ENCODE data around the gene ALDH4A1.

ALDH4A1 gene

GRCh38 chr1:18878538-18879214, 23.7 kb downstream of the ALDH4A1 start:
- Histone ChIP-seq H4K8ac (ENCODE audit: low read depth, low read length) (no peak overlapping the region), H3K4me1 (ENCODE audit: control insufficient read depth in 1 of 2, insufficient read depth in 2 of 2, low read length in 2 of 2) (no peaks in the 10 kb centered on the region), H3K4ac (ENCODE audit: low read depth, low read length) (no peak overlapping the region), H2AK5ac (ENCODE audit: low read length) (no peak overlapping the region), H2BK12ac (ENCODE audit: low read length) (no peak overlapping the region), H3K27ac (ENCODE audit: low read depth, low read length) (no peak overlapping the region), H3K23ac (ENCODE audit: low read length) (no peak overlapping the region), H3K14ac (ENCODE audit: low read length) (no peak overlapping the region), H3K79me1 (ENCODE audit: low read length) (no peaks in the 10 kb centered on the region), H3K4me3 (ENCODE audit: low read depth, low read length) (no peak overlapping the region), H2AFZ (ENCODE audit: insufficient read depth, low read length, poor library complexity) (no peak overlapping the region), H3K27me3 (ENCODE audit: insufficient read depth, low read length) (no peaks in the 10 kb centered on the region), H3K9ac (ENCODE audit: low read length) (no peak overlapping the region), H2BK120ac (ENCODE audit: insufficient read depth, low read length, poor library complexity) (no peak overlapping the region), H3K18ac (ENCODE audit: low read length) (no peak overlapping the region), H3K9me3 (ENCODE audit: insufficient read depth, low read depth, low read length) (peaks cover 2% of the 10 kb centered on the region), H3K4me2 (ENCODE audit: low read length) (no peak overlapping the region), H3K79me2 (ENCODE audit: control insufficient read depth, insufficient read depth, low read length, poor library complexity) (no peaks in the 10 kb centered on the region), H4K12ac (ENCODE audit: low read depth, low read length) (no peak overlapping the region), H2BK5ac (ENCODE audit: low read depth, low read length, poor library complexity) (no peak overlapping the region), H3K36me3 (ENCODE audit: control insufficient read depth in 1 of 2, insufficient read depth in 2 of 2, low read length in 2 of 2) (peaks cover 68 to 77% of the 10 kb centered on the region in 2 experiments), H4K91ac (ENCODE audit: low read depth, low read length) (no peak overlapping the region)
- no peak for DNase-seq
- no CpG with 5 or more reads among the region's 12 CpGs for WGBS (ENCODE audit: extremely low coverage, insufficient coverage, insufficient read length)

- Histone ChIP-seq H3K4me3 (ENCODE audit: low read depth, low read length) (no peak overlapping the region), H2AK5ac (ENCODE audit: low read length) (no peak overlapping the region), H3K27me3 (ENCODE audit: insufficient read depth, low read length) (no peaks in the 10 kb centered on the region), H3K23ac (ENCODE audit: low read length) (no peak overlapping the region), H2BK12ac (ENCODE audit: low read length) (no peak overlapping the region), H3K9me3 (ENCODE audit: insufficient read depth, low read depth, low read length) (peaks cover 2% of the 10 kb centered on the region), H3K4me2 (ENCODE audit: low read length) (no peak overlapping the region), H4K91ac (ENCODE audit: low read depth, low read length) (no peak overlapping the region), H4K12ac (ENCODE audit: low read depth, low read length) (no peak overlapping the region), H3K36me3 (ENCODE audit: control insufficient read depth in 1 of 2, insufficient read depth in 2 of 2, low read length in 2 of 2) (peaks cover 68 to 77% of the 10 kb centered on the region in 2 experiments), H3K4me1 (ENCODE audit: control insufficient read depth in 1 of 2, insufficient read depth in 2 of 2, low read length in 2 of 2) (no peaks in the 10 kb centered on the region), H3K18ac (ENCODE audit: low read length) (no peak overlapping the region), H3K27ac (ENCODE audit: low read depth, low read length) (no peak overlapping the region), H2BK5ac (ENCODE audit: low read depth, low read length, poor library complexity) (no peak overlapping the region), H4K8ac (ENCODE audit: low read depth, low read length) (no peak overlapping the region), H3K79me2 (ENCODE audit: control insufficient read depth, insufficient read depth, low read length, poor library complexity) (no peaks in the 10 kb centered on the region), H3K4ac (ENCODE audit: low read depth, low read length) (no peak overlapping the region), H3K14ac (ENCODE audit: low read length) (no peak overlapping the region), H2AFZ (ENCODE audit: insufficient read depth, low read length, poor library complexity) (no peak overlapping the region), H3K79me1 (ENCODE audit: low read length) (no peaks in the 10 kb centered on the region), H3K9ac (ENCODE audit: low read length) (no peak overlapping the region), H2BK120ac (ENCODE audit: insufficient read depth, low read length, poor library complexity) (no peak overlapping the region)
- no CpG with 5 or more reads among the region's 35 CpGs for WGBS (ENCODE audit: extremely low coverage, insufficient coverage, insufficient read length)
- no peak for DNase-seq
Observed at GRCh38 chr1:18877282-18877681, 25.1 kb downstream of the ALDH4A1 start.

GRCh38 chr1:18876210-18876609, 26.1 kb downstream of the ALDH4A1 start:
- Histone ChIP-seq H2AFZ (ENCODE audit: insufficient read depth, low read length, poor library complexity) (no peak overlapping the region), H3K18ac (ENCODE audit: low read length) (no peak overlapping the region), H3K9me3 (ENCODE audit: insufficient read depth, low read depth, low read length) (no peaks in the 10 kb centered on the region), H3K27ac (ENCODE audit: low read depth, low read length) (no peak overlapping the region), H3K4ac (ENCODE audit: low read depth, low read length) (no peak overlapping the region), H4K8ac (ENCODE audit: low read depth, low read length) (no peak overlapping the region), H3K23ac (ENCODE audit: low read length) (no peak overlapping the region), H3K14ac (ENCODE audit: low read length) (no peak overlapping the region), H3K79me2 (ENCODE audit: control insufficient read depth, insufficient read depth, low read length, poor library complexity) (no peaks in the 10 kb centered on the region), H2BK120ac (ENCODE audit: insufficient read depth, low read length, poor library complexity) (no peak overlapping the region), H2AK5ac (ENCODE audit: low read length) (no peak overlapping the region), H3K4me2 (ENCODE audit: low read length) (no peak overlapping the region), H3K4me3 (ENCODE audit: low read depth, low read length) (no peak overlapping the region), H2BK5ac (ENCODE audit: low read depth, low read length, poor library complexity) (no peak overlapping the region), H2BK12ac (ENCODE audit: low read length) (no peak overlapping the region), H4K91ac (ENCODE audit: low read depth, low read length) (no peak overlapping the region), H3K79me1 (ENCODE audit: low read length) (no peaks in the 10 kb centered on the region), H3K4me1 (ENCODE audit: control insufficient read depth in 1 of 2, insufficient read depth in 2 of 2, low read length in 2 of 2) (no peaks in the 10 kb centered on the region), H3K9ac (ENCODE audit: low read length) (no peak overlapping the region), H4K12ac (ENCODE audit: low read depth, low read length) (no peak overlapping the region), H3K27me3 (ENCODE audit: insufficient read depth, low read length) (no peaks in the 10 kb centered on the region), H3K36me3 (ENCODE audit: control insufficient read depth in 1 of 2, insufficient read depth in 2 of 2, low read length in 2 of 2) (peaks cover 65 to 77% of the 10 kb centered on the region in 2 experiments)
- no CpG with 5 or more reads among the region's 10 CpGs for WGBS (ENCODE audit: extremely low coverage, insufficient coverage, insufficient read length)
- DNase-seq = no peak

- no peak overlapping the region for H2AK5ac ChIP-seq (ENCODE audit: low read length)
- H3K9ac ChIP-seq (ENCODE audit: low read length) = no peak overlapping the region
- no peak overlapping the region for H3K27ac ChIP-seq (ENCODE audit: low read depth, low read length)
- H3K27me3 ChIP-seq (ENCODE audit: insufficient read depth, low read length) = no peaks in the 10 kb centered on the region
- H3K18ac ChIP-seq (ENCODE audit: low read length) = no peak overlapping the region
- no peaks in the 10 kb centered on the region for H3K79me2 ChIP-seq (ENCODE audit: control insufficient read depth, insufficient read depth, low read length, poor library complexity)
- H4K12ac ChIP-seq (ENCODE audit: low read depth, low read length) = no peak overlapping the region
- no peak overlapping the region for H3K4ac ChIP-seq (ENCODE audit: low read depth, low read length)
- no peak overlapping the region for H3K14ac ChIP-seq (ENCODE audit: low read length)
- no peak overlapping the region for H4K8ac ChIP-seq (ENCODE audit: low read depth, low read length)
- no peak overlapping the region for H4K91ac ChIP-seq (ENCODE audit: low read depth, low read length)
- H3K23ac ChIP-seq (ENCODE audit: low read length) = no peak overlapping the region
- no peak overlapping the region for H2AFZ ChIP-seq (ENCODE audit: insufficient read depth, low read length, poor library complexity)
- no peak overlapping the region for H2BK12ac ChIP-seq (ENCODE audit: low read length)
- no peak overlapping the region for H3K4me3 ChIP-seq (ENCODE audit: low read depth, low read length)
- H3K9me3 ChIP-seq (ENCODE audit: insufficient read depth, low read depth, low read length) = no peaks in the 10 kb centered on the region
- H2BK5ac ChIP-seq (ENCODE audit: low read depth, low read length, poor library complexity) = no peak overlapping the region
- no peak for DNase-seq
- peaks cover 61 to 72% of the 10 kb centered on the region in 2 experiments for H3K36me3 ChIP-seq (ENCODE audit: control insufficient read depth in 1 of 2, insufficient read depth in 2 of 2, low read length in 2 of 2)
- no peaks in the 10 kb centered on the region for H3K4me1 ChIP-seq (ENCODE audit: control insufficient read depth in 1 of 2, insufficient read depth in 2 of 2, low read length in 2 of 2)
- no peak overlapping the region for H2BK120ac ChIP-seq (ENCODE audit: insufficient read depth, low read length, poor library complexity)
- H3K4me2 ChIP-seq (ENCODE audit: low read length) = no peak overlapping the region
- no peaks in the 10 kb centered on the region for H3K79me1 ChIP-seq (ENCODE audit: low read length)
- WGBS (ENCODE audit: extremely low coverage, insufficient coverage, insufficient read length) = no CpG with 5 or more reads among the region's 3 CpGs
Observed at GRCh38 chr1:18875796-18876128, 26.6 kb downstream of the ALDH4A1 start.
